GM12892 (cell line): ENCODE results near the gene SLC22A17.
"Not testable (repeated sequence)": the region's sequence is repeated elsewhere in the genome, so short reads cannot be mapped to it uniquely, and the experiment has no call there.

Experiments
- DNase-seq: peaks from one replicate; pipeline ENCODE4 v3.0.0; 2011; ENCODE audit not compliant: insufficient read length
- FAIRE-seq: peaks from 2 replicates; lab custom pipeline; 2011; peaks lifted over from hg19 to GRCh38; lab: Jason Lieb, UNC
- POLR2A ChIP-seq: IDR thresholded peaks from 2 replicates; pipeline ENCODE4 v1.6.1; 2011; ENCODE audit warnings: low read depth, low read length, control low read depth
- POLR2AphosphoS5 ChIP-seq: IDR thresholded peaks from 2 replicates; pipeline ENCODE4 v1.6.1; 2011; ENCODE audit warnings: low read depth, low read length, control low read depth
- TAF1 ChIP-seq: IDR thresholded peaks from 2 replicates; pipeline ENCODE4 v1.6.1; 2011; ENCODE audit warnings: low read depth, mild to moderate bottlenecking, control low read depth, low read length, borderline replicate concordance

Gene SLC22A17

DNA sequence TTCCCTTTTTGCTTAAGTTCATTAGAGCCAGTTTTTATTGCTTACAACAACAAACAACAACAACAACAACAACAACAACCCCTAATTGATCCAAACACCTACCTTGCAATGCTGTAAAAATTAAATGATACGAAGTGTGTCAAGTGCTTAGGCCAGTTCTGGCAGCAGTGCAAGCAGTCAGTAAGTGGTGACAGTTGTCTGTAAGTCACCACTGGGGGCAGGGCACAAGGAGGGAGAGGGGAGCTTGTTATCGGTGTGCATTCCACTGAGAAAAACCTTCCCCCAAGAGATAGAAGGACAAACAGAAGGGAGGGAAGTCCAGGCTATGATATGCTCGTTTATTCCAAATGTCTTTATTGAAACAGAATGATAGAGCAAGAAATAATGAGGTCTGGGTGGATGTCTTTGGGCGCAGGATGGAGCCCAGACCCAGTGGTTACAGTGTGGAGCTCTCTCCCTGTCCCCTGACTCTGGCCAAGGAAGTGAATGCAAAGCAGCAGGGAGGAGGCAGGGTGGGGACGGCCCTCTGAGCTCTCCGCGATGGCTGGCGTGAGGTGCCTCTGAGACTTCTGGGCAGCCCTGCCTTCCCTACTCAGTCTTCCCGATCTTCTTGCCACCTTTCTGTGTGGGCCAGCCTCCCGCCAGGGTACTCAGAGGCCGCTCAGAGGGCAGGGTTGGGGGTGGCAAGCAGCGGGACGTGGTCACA, 6.5 kb downstream of the SLC22A17 start:
- no peak for TF ChIP-seq TAF1
- DNase-seq (no peak), FAIRE-seq (no peak)

DNA sequence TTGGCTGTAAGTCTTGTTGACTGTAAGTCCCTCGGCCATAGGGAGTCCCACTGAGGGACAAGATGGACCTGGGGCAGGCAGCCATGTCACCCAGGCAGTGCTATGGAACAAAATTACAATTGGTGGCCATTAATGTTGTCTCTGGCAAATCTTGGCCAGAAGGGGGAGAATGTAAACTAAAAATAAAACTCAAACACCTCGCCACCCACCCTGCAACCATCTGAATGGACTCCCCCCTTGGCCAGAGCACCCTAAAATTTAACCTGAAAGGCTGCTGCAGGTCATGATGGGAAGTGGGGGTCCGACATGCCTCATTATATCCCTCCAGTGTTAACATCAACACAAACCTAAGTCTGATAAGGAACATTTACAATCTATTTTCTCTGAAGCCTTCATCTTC, 8.2 kb downstream of the SLC22A17 start:
- TF ChIP-seq POLR2A: no peak
- TF ChIP-seq TAF1: no peak
- no peak for TF ChIP-seq POLR2AphosphoS5

GRCh38 chr14:23339506-23340268, 13.0 kb downstream of the SLC22A17 start:
- no peak for FAIRE-seq
- no peak for DNase-seq
- no peak for TF ChIP-seq POLR2A
- TF ChIP-seq POLR2AphosphoS5: no peak
- TF ChIP-seq TAF1: no peak

More for the DNA sequence above, 8.2 kb downstream of the SLC22A17 start:
- no peak for DNase-seq
- FAIRE-seq: no peak

DNA sequence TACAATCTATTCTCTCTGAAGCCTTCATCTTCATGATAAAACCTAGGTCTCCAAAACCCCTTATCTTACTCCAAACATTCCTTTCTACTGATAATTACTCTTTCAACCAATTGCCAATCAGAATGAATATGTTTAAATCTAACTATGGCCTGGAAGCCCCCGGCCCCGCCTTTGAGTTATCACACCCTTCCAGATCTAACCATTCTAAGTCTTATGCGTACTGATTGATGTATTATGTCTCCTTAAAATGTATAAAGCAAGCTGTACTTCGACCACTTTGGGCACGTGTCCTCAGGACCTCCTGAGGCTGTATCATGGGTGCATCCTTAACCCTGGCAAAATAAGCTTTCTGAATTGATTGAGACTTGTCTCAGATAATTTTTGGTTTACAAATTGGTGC, 17.1 kb downstream of the SLC22A17 start:
- FAIRE-seq: no peak
- no peak for TF ChIP-seq POLR2A
- no peak for TF ChIP-seq TAF1
- no peak for TF ChIP-seq POLR2AphosphoS5

DNA sequence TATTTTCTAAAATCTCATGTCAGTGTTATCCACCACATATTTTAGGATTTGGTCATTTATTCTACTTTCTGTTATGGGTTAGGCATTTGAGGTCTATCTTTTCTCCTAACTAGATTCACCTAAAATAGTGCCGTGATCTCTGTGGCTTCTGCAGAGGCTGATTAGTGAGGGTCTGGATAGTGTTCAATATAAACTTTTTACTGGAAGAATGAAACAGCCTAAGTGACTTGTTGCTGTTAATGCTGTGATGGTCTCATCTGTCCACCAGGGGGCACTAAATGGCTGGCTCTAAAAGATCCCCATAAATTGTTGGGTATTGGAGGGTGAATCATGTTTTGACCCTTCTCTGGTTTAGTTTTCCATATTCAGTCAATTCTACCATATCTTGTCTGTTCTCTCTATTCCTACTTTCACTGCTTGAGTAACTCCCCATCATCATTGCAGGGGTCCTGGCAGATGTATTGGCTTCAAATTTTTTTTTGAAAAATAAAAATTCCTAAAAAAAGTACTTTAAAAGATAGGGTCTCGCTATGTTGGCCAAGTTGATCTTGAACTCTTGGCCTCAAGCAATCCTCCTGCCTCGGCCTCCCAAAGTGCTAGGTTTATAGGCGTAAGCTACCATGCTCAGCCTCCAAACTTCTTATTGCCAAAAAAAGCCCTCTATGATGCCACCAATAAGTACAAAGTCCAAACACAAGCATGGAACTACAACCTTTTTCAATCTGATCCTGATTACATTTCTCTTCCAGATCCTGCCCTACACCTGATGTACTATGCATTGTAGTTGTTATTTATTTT, 24.5 kb downstream of the SLC22A17 start:
- TF ChIP-seq TAF1 (no peak), POLR2A (no peak; the same call in 1 of the 2 replicates)
- FAIRE-seq (peak; percentile 38), DNase-seq (no peak)

More for the DNA sequence above, 17.1 kb downstream of the SLC22A17 start:
- DNase-seq: no peak

- no peak for DNase-seq
- FAIRE-seq: no peak
- TF ChIP-seq POLR2AphosphoS5 (peak; percentile 74), TAF1 (no peak), POLR2A (peak; percentile 52)
Observed at GRCh38 chr14:23326491-23327332, 26.0 kb downstream of the SLC22A17 start.

DNA sequence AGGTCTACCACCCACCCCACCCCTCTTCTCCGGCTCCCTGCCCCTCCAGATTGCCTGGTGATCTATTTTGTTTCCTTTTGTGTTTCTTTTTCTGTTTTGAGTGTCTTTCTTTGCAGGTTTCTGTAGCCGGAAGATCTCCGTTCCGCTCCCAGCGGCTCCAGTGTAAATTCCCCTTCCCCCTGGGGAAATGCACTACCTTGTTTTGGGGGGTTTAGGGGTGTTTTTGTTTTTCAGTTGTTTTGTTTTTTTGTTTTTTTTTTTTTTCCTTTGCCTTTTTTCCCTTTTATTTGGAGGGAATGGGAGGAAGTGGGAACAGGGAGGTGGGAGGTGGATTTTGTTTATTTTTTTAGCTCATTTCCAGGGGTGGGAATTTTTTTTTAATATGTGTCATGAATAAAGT, 26.9 kb downstream of the SLC22A17 start:
- DNase-seq, FAIRE-seq: not testable (repeated sequence)

- DNase-seq: no peak
- no peak for TF ChIP-seq TAF1
- no peak for TF ChIP-seq POLR2AphosphoS5
- TF ChIP-seq POLR2A: no peak
- no peak for FAIRE-seq
Observed at GRCh38 chr14:23324993-23325392, 27.7 kb downstream of the SLC22A17 start.

DNA sequence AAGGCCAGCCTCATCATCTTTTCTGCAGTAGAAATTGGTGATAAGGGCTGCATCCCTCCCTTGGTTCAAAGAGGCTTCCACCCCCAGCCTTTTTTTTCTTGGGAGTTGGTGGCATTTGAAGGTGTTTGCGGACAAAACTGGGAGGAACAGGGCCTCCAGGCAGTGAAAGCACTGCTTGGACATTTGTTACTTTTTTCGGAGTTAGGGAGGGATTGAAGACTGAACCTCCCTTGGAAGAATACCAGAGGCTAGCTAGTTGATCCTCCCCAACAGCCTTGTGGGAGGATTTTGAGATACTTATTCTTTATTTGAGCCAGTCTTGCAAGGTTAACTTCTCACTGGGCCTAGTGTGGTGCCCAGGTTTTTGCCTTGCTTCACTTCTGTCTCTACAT, 28.2 kb downstream of the SLC22A17 start:
- DNase-seq (no peak), FAIRE-seq (no peak)
- TF ChIP-seq TAF1: no peak
- no peak for TF ChIP-seq POLR2A
- TF ChIP-seq POLR2AphosphoS5: no peak

GRCh38 chr14:23323838-23324454, 28.7 kb downstream of the SLC22A17 start:
- no peak for DNase-seq
- TF ChIP-seq POLR2AphosphoS5 (no peak), TAF1 (no peak), POLR2A (no peak)
- no peak for FAIRE-seq

DNA sequence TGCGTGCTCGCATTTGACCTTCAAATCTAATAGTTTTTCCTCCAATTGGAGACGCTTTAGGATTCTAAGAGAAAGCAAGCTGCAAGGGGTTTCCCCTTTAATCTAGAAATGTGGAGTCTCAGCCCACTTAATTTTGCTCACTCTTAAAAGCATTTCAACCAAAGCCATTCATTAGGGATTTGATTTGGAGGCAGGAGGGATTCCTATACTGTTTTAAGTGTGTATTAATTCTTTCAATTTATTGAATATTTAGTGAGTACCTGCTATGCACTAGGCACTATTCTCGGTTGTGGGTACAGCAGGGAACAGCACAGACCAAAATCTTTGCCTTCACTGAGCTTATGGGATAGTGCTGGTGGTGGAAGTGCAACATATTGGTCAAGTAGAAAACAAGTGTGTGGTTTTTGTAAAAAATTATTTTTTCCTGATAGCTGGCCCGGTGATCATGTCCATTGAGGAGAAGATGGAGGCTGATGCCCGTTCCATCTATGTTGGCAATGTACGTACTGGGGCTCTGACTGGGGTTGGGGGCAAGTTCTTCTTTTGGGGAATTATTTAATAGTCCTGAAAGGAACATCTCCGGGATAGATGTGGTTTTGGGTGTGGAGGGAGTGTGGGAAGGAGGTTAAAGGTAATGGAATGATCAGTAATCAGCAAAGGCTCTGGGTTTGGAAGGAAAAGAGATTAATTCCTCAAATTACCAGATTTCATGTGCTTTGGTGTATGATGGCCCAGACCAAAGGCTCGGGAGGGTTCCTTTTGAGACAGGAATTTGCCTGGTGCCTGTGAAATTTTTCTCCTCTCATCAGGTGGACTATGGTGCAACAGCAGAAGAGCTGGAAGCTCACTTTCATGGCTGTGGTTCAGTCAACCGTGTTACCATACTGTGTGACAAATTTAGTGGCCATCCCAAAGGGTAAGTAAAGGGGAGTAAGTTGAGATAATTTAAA, 29.8 kb downstream of the SLC22A17 start:
- FAIRE-seq (no peak), DNase-seq (no peak)
- no peak for TF ChIP-seq POLR2AphosphoS5
